K562 (cell line): ENCODE measurements around the gene TMEM203. TPM values are rescaled to one million over a fixed set of nuclear protein-coding genes. Genes with fewer than 3 reads are reported as not detected.

Experiments
- ATAC-seq: fragments of 200-7000 bp; cut with Tn5 transposase; 3 replicates; pipeline ENCODE4 v1.9.1; 2020; ENCODE audit warnings: moderate library complexity
- BruUV-seq: library from RNA; stranded (reverse); fragments of 400-500 nt; replicated peaks from 2 replicates; lab custom pipeline; 2021; lab: Mats Ljungman, UMichigan
- CTCF ChIA-PET: fragments of 300-600 bp; formaldehyde crosslinking; extraction: SDS; loops from one replicate; lab custom pipeline; 2021; ENCODE audit warnings: low intra/inter-chr PET ratio; lab: Yijun Ruan, JAX
- POLR2A ChIA-PET: fragments of 300-600, 350-650 bp; sonication (Branson Sonifier 250); formaldehyde crosslinking; extraction: SDS; loops from one replicate; lab custom pipeline; 2021; ENCODE audit warnings: antibody characterized with exemption, inconsistent platforms; lab: Yijun Ruan, JAX
- DNase-seq, 4 experiments: peaks; one replicate each; pipeline versions ENCODE4 v3.0.0 to v3.0.0-alpha.2; 2011 to 2018; ENCODE audit warnings: low spot score in 3 of 4, mixed read lengths in 3 of 4; ENCODE audit errors: extremely low read depth in 1 of 4
- FAIRE-seq: peaks from 2 replicates; lab custom pipeline; 2011; peaks lifted over from hg19 to GRCh38; lab: Jason Lieb, UNC
- H2AFZ ChIP-seq: 2 replicates; pipeline ENCODE4 v1.6.0; 2011; ENCODE audit warnings: low read depth, low read length, control low read depth, inconsistent platforms
- H3K27ac ChIP-seq: fragments of 200-600 bp; 3 replicates; pipeline ENCODE4 v1.8.0; 2011; ENCODE audit warnings: low read depth, mild to moderate bottlenecking, control low read depth, inconsistent platforms, low read length, moderate library complexity, mixed read lengths; ENCODE audit errors: extremely low read depth
- H3K27me3 ChIP-seq, 2 experiments: fragments of 300-600 bp in 1 of 2; 2 replicates in 1 of 2; 3 replicates in 1 of 2; pipeline versions ENCODE4 v1.6.0 to v1.8.0; 2011; ENCODE audit warnings: inconsistent platforms in 2 of 2, low read length in 2 of 2, mild to moderate bottlenecking in 1 of 2, mixed read lengths in 1 of 2, moderate library complexity in 1 of 2; ENCODE audit not compliant: control insufficient read depth in 2 of 2, insufficient read depth in 2 of 2
- H3K36me3 ChIP-seq: fragments of 300-600 bp; 3 replicates; pipeline ENCODE4 v1.8.0; 2011; ENCODE audit warnings: mild to moderate bottlenecking, low read length, inconsistent platforms; ENCODE audit not compliant: control insufficient read depth, insufficient read depth
- H3K4me1 ChIP-seq, 2 experiments: fragments of 200-600 bp in 1 of 2; replicated peaks in 1 of 2; 2 replicates in 1 of 2; 3 replicates in 1 of 2; pipeline versions ENCODE4 v1.5.1 to v1.8.0; 2011; ENCODE audit warnings: inconsistent platforms in 2 of 2, low read length in 2 of 2, mild to moderate bottlenecking in 1 of 2, mixed read lengths in 1 of 2, moderate library complexity in 1 of 2; ENCODE audit not compliant: control insufficient read depth in 2 of 2, insufficient read depth in 2 of 2
- H3K4me2 ChIP-seq: 2 replicates; pipeline ENCODE4 v1.6.1; 2011; ENCODE audit warnings: low read length, control low read depth, inconsistent platforms, mixed read lengths; ENCODE audit not compliant: insufficient read depth
- H3K4me3 ChIP-seq: fragments of 200-600 bp; sonication (generic), shearing (Covaris generic); 2 replicates; pipeline ENCODE4 v1.5.1; 2016; ENCODE audit warnings: control low read depth, inconsistent platforms
- H3K79me2 ChIP-seq: fragments of 200-600 bp; 3 replicates; pipeline ENCODE4 v1.8.0; 2011; ENCODE audit warnings: low read length, inconsistent platforms; ENCODE audit not compliant: control insufficient read depth, insufficient read depth
- H3K9ac ChIP-seq, 2 experiments: 2 replicates each; pipeline versions ENCODE4 v1.6.0 to v1.6.1; 2011; ENCODE audit warnings: low read depth in 2 of 2, low read length in 2 of 2, control low read depth in 1 of 2, inconsistent platforms in 1 of 2, mild to moderate bottlenecking in 1 of 2, mixed read lengths in 1 of 2; ENCODE audit not compliant: insufficient read depth in 1 of 2
- H3K9me1 ChIP-seq: one replicate; pipeline ENCODE4 v1.6.0; 2011; ENCODE audit warnings: inconsistent platforms, mild to moderate bottlenecking, low read length, moderate library complexity; ENCODE audit not compliant: control insufficient read depth, insufficient read depth
- H3K9me3 ChIP-seq: replicated peaks from 2 replicates; pipeline ENCODE4 v1.5.1; 2011; ENCODE audit warnings: low read depth, low read length, inconsistent platforms; ENCODE audit not compliant: control insufficient read depth, insufficient read depth
- H4K20me1 ChIP-seq: replicated peaks from 2 replicates; pipeline ENCODE4 v1.6.1; 2011; ENCODE audit warnings: low read length, inconsistent platforms, mixed read lengths; ENCODE audit not compliant: control insufficient read depth, insufficient read depth
- BRF1 ChIP-seq: IDR thresholded peaks from 3 replicates; pipeline ENCODE4 v1.6.1; 2011; ENCODE audit warnings: borderline replicate concordance, mild to moderate bottlenecking; ENCODE audit not compliant: insufficient read length; ENCODE audit errors: extremely low read depth
- ESRRB ChIP-seq: fragments of 250-450 bp; sonication (Bioruptor Pico); IDR thresholded peaks from 2 replicates; pipeline ENCODE4 v1.5.0; 2020; ENCODE audit warnings: mild to moderate bottlenecking, moderate library complexity, borderline replicate concordance
- FOXK2 ChIP-seq, 2 experiments: fragments of 450-650 bp; IDR thresholded peaks in 1 of 2; conservative IDR thresholded peaks in 1 of 2; 2 replicates each; pipeline ENCODE4 v1.6.1; 2016; ENCODE audit warnings: low read depth in 2 of 2, mild to moderate bottlenecking in 1 of 2
- HNRNPL ChIP-seq: fragments of 200-400 bp; formaldehyde crosslinking; IDR thresholded peaks from 2 replicates; pipeline ENCODE4 v1.6.1; 2017; ENCODE audit warnings: low read depth, mild to moderate bottlenecking, low read length
- MAFF ChIP-seq: IDR thresholded peaks from 2 replicates; pipeline ENCODE4 v1.6.1; 2012; ENCODE audit warnings: low read length, improper control_type of control experiment
- MAFK ChIP-seq: IDR thresholded peaks from 2 replicates; pipeline ENCODE4 v1.6.1; 2011; ENCODE audit warnings: low read length, improper control_type of control experiment
- POLR3G ChIP-seq: IDR thresholded peaks from 2 replicates; pipeline ENCODE4 v1.6.1; 2011; ENCODE audit not compliant: insufficient read length, insufficient replicate concordance; ENCODE audit errors: extremely low read depth
- ZNF79 ChIP-seq: fragments of 250-450 bp; sonication (Bioruptor Pico); IDR thresholded peaks from 2 replicates; pipeline ENCODE4 v1.4.0; 2020; ENCODE audit warnings: low read depth, mild to moderate bottlenecking, moderate library complexity
- WGBS: fragments of 100-300 bp; shearing (Covaris generic); methylation state at CpG from one replicate; pipeline ENCODE4 v1.1.6; 2016; ENCODE audit warnings: low coverage, mixed read lengths; ENCODE audit not compliant: insufficient coverage; ENCODE audit errors: missing lambda C conversion rate; 5-methylcytosine and 5-hydroxymethylcytosine counted together
- in situ Hi-C: fragments of 300-500 bp; cut with MboI; formaldehyde crosslinking; loops from 4 replicates; pipeline ENCODE4 v1.15.0; 2018; ENCODE audit warnings: inconsistent platforms, mixed read lengths
- intact Hi-C: fragments of 100-400 bp; cut with micrococcal nuclease; formaldehyde crosslinking; loops from 2 replicates; pipeline ENCODE4 v1.14.2; 2022
- polyA plus RNA-seq, 8 experiments: library from polyadenylated mRNA; depleted of rRNA in 4 of 8; stranded (reverse) in 5 of 8; unstranded in 3 of 8; fragments of >200 nt; fragmentation: Nextera tagmentation in 2 of 8; fragmentation: Illumina TruSeq in 1 of 8; extraction: Ambion mirVana in 2 of 8; extraction: Trizol in 1 of 8; gene quantifications; 2 replicates each; pipeline versions ENCODE4 v1.2.1 to v1.2.3, GENCODE V29; 2011 to 2014; ENCODE audit warnings: inconsistent platforms in 1 of 8, missing spikeins in 1 of 8
- total RNA-seq, 7 experiments: library from RNA; depleted of rRNA in 6 of 7; stranded (reverse); fragments of >200 nt in 6 of 7; fragmentation: Illumina TruSeq in 2 of 7; extraction: Trizol in 2 of 7; gene quantifications; 2 replicates each; pipeline versions ENCODE4 v1.2.1 to v1.2.3, GENCODE V29; 2011 to 2021; ENCODE audit warnings: low replicate concordance in 1 of 7
- TF ChIP-seq, protein P1 (sequence below): fragments of 250-450 bp; sonication (Bioruptor Pico); IDR thresholded peaks from 2 replicates; pipeline ENCODE4 v1.4.0; 2020; ENCODE audit warnings: borderline replicate concordance
- TF ChIP-seq, protein P2 (sequence below): IDR thresholded peaks from 2 replicates; pipeline ENCODE4 v1.6.1; 2014; ENCODE audit warnings: antibody characterized with exemption
- TF ChIP-seq, protein P3 (sequence below): sonication (generic); formaldehyde crosslinking; IDR thresholded peaks from 2 replicates; pipeline ENCODE4 v1.5.0; 2020; ENCODE audit warnings: missing genetic modification reagents
- TF ChIP-seq, protein P4 (sequence below): fragments of 250-450 bp; sonication (Bioruptor Pico); IDR thresholded peaks from 2 replicates; pipeline ENCODE4 v1.8.0; 2021; ENCODE audit warnings: mild to moderate bottlenecking, moderate library complexity

The TMEM203 gene
- total and polyA plus RNA-seq, 9 of the 15 experiments (the other 6 are each of a cell fraction or from before 2014, with no cell fraction given), result 8.8 to 59.5 (median 37.6) TPM

DNA sequence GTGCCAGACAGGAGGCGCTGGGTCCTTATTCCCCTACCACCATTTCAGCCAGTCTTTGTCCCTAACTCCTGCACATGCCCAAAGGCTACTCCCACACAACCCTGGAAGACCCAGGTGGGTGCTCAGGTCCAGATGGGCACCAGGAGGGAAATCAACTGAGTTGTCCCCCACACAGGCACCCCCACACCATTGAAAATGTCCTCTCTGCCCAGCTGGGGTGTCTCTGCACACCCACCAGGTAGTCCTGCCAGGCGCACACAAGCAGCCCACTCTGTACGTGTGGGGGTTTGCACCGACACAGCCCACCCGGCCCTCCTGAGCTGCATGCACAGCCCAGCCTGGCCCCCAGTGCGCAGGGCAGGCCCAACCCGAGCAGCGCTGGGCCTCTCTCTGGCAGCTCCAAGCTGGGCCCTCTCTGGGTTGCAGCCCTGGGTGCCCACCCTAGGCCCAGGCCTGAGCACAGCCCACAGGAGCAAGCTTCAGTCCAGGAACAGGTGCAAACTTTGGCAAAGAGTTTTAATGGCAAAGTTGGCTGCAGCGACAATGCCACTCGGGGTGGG, 14.4 kb upstream of the TMEM203 start (continued):
- TF ChIP-seq, protein P1, sequence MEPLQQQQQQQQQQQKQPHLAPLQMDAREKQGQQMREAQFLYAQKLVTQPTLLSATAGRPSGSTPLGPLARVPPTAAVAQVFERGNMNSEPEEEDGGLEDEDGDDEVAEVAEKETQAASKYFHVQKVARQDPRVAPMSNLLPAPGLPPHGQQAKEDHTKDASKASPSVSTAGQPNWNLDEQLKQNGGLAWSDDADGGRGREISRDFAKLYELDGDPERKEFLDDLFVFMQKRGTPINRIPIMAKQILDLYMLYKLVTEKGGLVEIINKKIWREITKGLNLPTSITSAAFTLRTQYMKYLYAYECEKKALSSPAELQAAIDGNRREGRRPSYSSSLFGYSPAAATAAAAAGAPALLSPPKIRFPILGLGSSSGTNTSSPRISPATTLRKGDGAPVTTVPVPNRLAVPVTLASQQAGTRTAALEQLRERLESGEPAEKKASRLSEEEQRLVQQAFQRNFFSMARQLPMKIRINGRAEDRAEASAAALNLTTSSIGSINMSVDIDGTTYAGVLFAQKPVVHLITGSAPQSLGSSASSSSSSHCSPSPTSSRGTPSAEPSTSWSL (CRISPR knock-in tag), result no peak
- no peak for TF ChIP-seq FOXK2 (conservative IDR thresholded peaks at IDR 0.05 in 1 of 2, IDR thresholded peaks at IDR 0.05 in 1 of 2; ENCODE audit: low read depth in 2 of 2)

DNA sequence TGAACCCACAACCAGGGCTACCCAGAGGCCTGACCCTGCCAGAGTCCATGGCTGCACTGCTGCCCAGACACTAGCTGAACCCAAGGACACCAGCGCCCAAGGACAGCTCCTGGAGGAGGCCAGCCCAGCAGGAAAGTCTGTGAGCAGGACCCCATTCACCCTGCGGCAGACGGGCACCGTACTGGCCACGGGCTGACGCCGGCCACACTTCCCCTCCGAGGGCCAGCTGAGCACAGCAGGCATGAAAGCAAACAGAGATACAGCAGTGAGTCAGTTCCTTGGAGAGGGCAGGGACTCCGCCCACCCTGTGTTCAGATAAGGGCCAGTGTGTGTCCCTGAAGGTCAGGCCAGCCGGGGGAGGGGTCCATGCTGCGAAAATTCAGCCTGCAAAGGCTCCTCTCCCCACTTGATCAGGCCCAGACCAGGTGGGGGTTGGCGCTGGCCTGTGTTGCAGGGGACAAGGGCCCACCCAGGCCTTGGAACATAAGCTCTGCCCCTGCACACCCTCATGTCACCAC, 13.4 kb upstream of the TMEM203 start:
- intact Hi-C loops (loop anchor here (2.0 kb wide), 1 partner anchor 18 kb away; the partner anchor contains the start of gene TPRN), in situ Hi-C loops (no loop called here)
- Histone ChIP-seq H3K9me1 (no peaks in the 10 kb centered on the region), H3K36me3 (peaks cover 32% of the 10 kb centered on the region; the same call in 1 of the 3 replicates), H3K79me2 (peaks cover 18% of the 10 kb centered on the region; the same call in 2 of the 3 replicates), H4K20me1 (no peaks in the 10 kb centered on the region), H3K4me3 (no peak overlapping the region), H3K4me2 (peak overlapping the region; percentile 69), H3K27me3 (no peaks in the 10 kb centered on the region), H3K9ac (peak overlapping the region; percentile 76 to 92), H3K27ac (peak overlapping the region; percentile 72), H3K4me1 (peaks cover 34 to 89% of the 10 kb centered on the region in 2 experiments), H3K9me3 (no peaks in the 10 kb centered on the region), H2AFZ (no peak overlapping the region)
- ChIA-PET POLR2A (interaction anchor here (0.7 to 2.1 kb wide), 11 partner anchors 9 to 223 kb away, joined by 3 to 13 read pairs (median 5); partner anchors contain the start of genes CLIC3, TPRN and TUBB4B), CTCF (no interaction called here)
- ATAC-seq (peak; percentile 82), FAIRE-seq (peak; percentile 100), DNase-seq (peak; percentile 59 to 95 (median 77))
- no TSS peak for BruUV-seq
- under 1% methylated on average over 12 of the region's 12 CpGs for WGBS
- TF ChIP-seq, protein P2, sequence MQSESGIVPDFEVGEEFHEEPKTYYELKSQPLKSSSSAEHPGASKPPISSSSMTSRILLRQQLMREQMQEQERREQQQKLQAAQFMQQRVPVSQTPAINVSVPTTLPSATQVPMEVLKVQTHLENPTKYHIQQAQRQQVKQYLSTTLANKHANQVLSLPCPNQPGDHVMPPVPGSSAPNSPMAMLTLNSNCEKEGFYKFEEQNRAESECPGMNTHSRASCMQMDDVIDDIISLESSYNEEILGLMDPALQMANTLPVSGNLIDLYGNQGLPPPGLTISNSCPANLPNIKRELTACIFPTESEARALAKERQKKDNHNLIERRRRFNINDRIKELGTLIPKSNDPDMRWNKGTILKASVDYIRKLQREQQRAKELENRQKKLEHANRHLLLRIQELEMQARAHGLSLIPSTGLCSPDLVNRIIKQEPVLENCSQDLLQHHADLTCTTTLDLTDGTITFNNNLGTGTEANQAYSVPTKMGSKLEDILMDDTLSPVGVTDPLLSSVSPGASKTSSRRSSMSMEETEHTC, result no peak
- TF ChIP-seq BRF1 (no peak), MAFK (no peak; the same call in 1 of the 2 replicates), HNRNPL (peak; percentile 61; the same call in 1 of the 2 replicates), ZNF79 (CRISPR knock-in tag) (no peak), MAFF (no peak), POLR3G (no peak), ESRRB (no peak)
- TF ChIP-seq, protein P3, sequence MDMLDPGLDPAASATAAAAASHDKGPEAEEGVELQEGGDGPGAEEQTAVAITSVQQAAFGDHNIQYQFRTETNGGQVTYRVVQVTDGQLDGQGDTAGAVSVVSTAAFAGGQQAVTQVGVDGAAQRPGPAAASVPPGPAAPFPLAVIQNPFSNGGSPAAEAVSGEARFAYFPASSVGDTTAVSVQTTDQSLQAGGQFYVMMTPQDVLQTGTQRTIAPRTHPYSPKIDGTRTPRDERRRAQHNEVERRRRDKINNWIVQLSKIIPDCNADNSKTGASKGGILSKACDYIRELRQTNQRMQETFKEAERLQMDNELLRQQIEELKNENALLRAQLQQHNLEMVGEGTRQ (CRISPR knock-in tag), result no peak
- TF ChIP-seq, protein P4, sequence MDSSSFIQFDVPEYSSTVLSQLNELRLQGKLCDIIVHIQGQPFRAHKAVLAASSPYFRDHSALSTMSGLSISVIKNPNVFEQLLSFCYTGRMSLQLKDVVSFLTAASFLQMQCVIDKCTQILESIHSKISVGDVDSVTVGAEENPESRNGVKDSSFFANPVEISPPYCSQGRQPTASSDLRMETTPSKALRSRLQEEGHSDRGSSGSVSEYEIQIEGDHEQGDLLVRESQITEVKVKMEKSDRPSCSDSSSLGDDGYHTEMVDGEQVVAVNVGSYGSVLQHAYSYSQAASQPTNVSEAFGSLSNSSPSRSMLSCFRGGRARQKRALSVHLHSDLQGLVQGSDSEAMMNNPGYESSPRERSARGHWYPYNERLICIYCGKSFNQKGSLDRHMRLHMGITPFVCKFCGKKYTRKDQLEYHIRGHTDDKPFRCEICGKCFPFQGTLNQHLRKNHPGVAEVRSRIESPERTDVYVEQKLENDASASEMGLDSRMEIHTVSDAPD, result no peak
